HG03045 (cell line): ENCODE measurements around the gene RSRC2.
"Not testable (repeated sequence)": the region's sequence is repeated elsewhere in the genome, so short reads cannot be mapped to it uniquely, and the experiment has no call there.

Experiments
- ATAC-seq: cut with Tn5 transposase; IDR thresholded peaks from one replicate; pipeline ENCODE4 v1.9.1; 2021; ENCODE audit warnings: mild to moderate bottlenecking, moderate library complexity; ENCODE audit not compliant: unreplicated experiment

Gene RSRC2

DNA sequence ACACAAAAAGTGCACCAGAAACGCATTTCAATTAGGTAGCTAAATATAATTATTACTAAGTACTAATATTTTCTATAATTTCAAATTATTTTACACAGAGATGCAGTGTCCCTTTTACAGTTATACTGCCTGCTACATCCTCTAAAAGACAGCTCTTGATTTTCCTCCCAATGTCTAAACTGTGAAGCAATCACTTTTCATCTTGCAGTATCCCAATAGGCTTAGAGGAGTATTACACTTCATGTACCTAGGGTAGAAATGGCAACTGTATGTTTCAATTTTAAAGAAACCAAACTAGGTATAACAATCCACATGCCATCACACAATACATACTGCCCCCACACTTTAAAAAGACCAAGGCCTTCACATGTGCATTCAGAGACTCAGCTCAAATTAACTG lies 7.3 kb downstream of the RSRC2 start:
- ATAC-seq = no peak

- ATAC-seq = no peak
These were observed 7.8 kb downstream of the RSRC2 start for GRCh38 chr12:122518908-122519307.

DNA sequence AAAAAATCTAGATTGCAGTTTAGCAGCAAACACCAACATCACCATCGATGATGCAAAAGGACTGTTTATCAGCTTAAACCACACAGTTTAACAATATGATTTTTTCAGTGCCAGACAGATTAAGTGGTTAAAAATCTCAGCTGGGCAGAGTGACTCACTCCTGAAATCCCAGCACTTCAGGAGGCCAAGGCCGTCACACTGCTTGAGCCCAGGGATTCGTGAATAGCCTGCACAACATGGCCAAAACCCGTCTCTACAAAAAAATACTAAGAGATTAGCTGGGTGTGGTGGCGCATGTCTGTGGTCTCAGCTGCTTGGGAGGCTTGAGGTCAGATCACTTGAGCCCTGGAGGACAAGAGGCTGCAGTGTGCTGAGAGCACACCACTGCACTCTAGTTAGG lies 8.9 kb downstream of the RSRC2 start:
- ATAC-seq = no peak

DNA sequence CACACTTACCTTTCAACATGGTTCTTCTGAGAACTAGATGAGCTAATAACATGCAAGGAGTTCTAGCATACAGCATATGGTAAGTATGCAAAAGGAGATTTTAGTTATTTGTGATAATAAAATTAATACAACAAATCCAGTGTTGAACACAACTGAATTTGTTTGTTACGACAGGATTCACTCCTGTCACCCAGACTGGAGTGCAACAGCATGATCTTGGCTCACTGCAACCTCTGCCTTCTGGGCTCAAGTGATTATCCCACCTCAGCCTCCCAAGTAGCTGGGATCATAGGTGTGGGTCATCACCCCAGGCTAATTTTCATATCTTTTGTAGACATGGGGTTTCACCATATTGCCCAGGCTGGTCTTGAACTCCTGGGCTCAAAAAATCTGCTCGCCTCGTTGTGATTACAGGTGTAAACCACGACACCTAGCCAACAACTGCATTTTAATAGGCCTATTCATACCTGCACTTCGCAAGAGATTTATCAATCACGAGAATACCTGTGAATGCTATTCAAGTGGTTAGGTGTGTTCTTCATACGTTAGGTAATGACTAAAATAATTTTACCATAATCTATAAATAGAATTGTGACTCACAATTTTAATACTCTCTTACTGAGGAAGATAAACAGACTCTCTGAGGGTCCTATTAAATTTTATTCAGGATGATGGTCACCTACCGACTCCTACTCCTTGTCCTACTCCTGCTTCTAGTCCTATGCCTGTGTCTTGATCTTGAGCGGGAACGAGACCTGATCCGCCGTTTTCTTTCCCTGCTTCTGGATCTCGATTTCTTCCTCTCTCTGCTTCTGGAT lies 10.0 kb downstream of the RSRC2 start:
- no peak for ATAC-seq

GRCh38 chr12:122515275-122515674 lies 11.5 kb downstream of the RSRC2 start:
- ATAC-seq = no peak

- ATAC-seq = no peak
These were observed 13.1 kb downstream of the RSRC2 start for GRCh38 chr12:122513660-122514059.

GRCh38 chr12:122513028-122513427 lies 13.7 kb downstream of the RSRC2 start:
- not testable (repeated sequence) for ATAC-seq

GRCh38 chr12:122508163-122508562 lies 18.6 kb downstream of the RSRC2 start:
- no peak for ATAC-seq

- no peak for ATAC-seq
These were observed 20.3 kb downstream of the RSRC2 start for GRCh38 chr12:122506393-122506938.

- ATAC-seq = no peak
These were observed 21.2 kb downstream of the RSRC2 start for GRCh38 chr12:122505419-122506051.

DNA sequence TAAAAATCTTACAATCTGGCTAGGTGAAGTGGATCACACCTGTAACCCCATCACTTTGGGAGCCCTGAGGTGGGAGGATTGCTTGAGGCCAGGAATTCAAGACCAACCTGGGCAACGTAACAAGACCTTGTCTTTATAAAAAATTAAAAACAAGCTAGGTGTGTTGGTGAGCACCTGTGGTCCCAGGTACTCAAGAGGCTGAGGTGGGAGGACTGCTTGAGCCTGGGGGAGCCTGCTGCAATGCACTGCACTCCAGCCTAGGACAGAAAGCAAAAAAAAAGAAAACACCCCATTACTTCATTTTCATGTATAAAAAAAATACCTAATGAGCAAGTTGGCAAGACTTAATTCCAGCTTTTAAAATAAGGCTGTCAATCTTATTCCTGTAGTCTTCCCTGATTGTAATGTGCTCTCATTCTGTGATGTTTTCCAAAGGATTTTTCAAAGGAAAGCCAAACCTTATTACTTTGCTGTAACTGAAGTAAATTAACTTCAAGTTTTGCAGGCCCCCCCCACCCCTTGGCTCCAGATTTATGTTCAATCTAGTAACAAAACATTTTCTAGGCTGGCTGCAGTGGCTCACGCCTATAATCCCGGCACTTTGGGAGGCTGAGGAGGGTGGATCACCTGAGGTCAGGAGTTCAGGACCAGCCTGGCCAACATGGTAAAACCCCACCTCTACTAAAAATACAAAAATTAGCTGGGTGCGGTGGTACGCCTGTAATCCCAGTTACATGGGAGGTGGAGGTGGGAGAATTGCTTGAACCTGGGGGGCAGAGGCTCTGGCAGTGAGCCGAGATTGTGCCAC lies 22.7 kb downstream of the RSRC2 start:
- ATAC-seq = no peak

- ATAC-seq = no peak
These were observed 23.5 kb downstream of the RSRC2 start for GRCh38 chr12:122503147-122503751.

DNA sequence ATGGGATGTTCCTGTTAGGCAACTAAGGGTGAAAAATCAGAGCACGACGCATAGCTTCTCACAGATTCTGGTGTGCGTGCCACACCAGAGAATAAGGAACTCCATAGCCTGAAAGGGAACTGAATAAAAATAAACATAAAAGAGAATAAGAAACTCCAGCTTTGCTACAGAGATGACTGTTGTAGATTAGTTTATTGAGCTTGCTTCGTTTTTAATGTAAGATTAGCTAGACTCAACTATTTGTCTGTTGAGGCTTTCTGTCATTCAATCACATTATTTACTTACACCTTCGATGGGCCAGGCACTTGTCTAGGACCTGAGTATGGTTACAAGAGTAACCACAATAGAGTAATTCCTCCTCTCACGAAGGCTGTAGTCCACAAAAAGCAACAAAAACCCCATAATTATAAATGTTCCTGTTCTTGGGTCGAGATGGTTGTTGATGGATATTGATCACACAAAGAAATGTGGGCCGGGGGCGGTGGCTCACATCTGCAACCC lies 25.2 kb downstream of the RSRC2 start:
- ATAC-seq = no peak

DNA sequence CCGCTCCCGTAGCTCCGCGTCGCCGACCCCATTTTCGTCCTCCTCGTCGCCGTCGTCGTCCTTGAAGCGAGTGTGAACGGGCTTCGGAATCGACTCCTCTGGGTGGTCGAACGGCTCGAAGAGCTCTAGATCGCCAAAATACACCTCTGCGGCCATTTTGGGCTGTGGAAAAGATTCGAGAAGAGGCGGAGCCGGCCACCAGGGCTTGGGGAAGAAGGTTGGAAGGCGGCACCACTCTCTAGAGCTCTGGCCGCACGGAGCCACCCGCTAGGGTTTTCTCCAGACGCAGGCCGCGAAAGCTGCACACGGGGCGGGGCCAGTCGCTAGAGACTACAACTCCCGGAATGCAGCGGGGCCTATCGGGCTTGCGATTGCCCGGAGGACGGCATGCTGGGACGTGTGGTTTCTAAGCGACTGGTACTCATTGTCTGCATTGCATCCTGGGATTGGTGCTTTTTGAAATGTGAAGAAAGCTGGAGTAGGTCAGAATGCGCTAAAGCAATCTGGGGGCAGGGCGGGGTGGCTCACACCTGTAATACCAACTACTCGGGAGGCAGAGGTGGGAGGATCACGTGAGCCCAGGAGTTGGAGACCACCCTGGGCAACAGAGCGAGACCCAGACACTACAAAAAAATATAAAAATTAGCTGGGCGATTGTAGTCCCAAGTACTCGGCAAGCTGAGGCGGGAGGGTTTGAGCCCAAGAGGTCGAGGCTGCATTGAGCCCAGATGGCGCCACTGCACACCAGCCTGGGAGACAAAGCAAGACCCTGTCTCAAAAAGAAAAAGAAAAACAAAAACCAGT lies 25.8 kb downstream of the RSRC2 start, which contains the start of gene ZCCHC8:
ZCCHC8 (minus strand) TSS at position 248 of the 804 bp plus-strand sequence; CDS start at position 156, 92 bp downstream.
- peak; percentile 91 for ATAC-seq

DNA sequence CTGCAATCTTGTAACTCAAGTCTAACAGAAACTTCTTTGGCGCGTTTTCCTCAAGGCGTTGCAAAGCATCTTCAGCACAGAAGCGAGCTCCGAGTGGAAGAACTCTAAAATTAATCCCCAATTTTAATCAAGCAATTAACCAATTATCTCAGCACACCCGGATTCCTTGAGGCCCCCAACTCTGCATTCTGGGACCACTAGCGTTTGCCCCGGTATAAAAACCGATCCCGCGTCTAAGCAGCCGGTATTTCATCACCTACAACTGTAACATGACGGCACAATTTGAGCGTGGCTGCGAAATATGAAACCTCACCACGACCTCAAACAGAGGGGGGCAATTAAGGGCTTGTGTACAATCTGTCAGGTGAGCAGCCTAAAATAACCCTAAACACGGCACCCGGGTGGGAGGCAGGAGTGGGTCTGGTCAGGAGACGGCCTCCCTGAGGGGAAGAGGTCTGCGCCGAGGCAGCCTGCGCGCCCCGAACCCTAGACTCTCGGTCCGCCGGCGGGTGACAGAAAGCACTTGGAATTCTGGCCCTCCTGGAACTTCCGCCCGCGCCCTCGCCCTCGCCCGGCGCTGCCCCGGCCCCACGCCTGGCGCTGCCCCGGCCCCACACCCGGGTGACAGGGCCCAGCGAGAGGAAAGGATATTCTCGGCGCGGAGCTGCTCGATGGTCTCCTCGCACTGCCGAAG lies 26.6 kb downstream of the RSRC2 start:
- ATAC-seq = peak; percentile 19

DNA sequence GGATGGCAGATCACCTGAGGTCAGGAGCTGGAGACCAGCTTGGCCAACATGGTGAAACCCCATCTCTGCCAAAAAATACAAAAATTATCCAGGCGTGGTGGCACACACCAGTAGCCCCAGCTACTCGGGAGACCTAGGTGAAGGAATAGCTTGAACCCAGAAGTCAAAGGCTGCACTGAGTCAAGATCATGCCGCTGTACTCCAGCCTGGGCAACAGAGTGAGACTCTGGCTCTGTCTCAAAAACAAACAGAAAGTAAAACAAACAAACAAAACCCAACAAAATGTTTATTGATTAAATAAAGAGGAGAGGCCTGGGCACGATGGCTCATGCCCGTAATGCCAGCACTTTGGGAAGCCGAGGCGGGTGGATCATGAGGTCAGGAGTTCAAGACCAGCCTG lies 31.5 kb downstream of the RSRC2 start:
- no peak for ATAC-seq

DNA sequence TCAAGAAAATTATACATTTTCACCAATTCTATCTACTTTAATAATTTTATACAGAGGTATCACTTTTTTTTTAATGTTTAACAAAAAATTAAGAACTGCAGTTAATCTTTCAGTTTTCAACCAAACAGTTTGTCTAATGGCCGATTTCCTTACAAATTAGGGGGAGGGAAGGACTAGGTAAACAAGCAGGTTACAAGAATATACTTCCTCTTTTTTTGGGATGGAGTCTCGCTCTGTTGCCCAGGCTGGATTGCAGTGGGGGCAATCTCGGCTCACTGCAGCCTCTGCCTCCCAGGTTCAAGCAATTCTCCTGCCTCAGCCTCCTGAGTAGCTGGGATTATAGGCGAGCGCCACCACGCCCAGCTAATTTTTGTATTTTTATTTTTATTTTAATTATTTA lies 33.5 kb downstream of the RSRC2 start:
- ATAC-seq = not testable (repeated sequence)

DNA sequence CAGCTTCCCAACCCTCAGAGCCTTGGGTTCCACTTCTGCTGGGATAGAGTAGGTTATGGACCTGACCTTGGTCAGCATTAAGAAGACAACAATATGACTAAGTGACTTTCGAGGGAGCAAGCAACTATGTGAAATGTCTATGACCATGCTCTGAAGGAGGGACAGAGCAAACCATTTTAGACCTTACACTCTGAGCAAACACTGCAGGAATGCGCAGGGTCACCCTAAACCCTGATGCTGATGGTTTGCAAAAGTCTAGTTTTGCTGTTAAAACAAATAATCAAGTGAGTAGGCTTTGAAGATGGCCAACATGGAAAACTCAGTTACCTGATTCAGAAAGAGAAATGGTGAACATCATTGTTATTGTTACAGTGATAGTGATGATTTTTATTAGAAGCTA lies 34.7 kb downstream of the RSRC2 start:
- ATAC-seq = no peak

DNA sequence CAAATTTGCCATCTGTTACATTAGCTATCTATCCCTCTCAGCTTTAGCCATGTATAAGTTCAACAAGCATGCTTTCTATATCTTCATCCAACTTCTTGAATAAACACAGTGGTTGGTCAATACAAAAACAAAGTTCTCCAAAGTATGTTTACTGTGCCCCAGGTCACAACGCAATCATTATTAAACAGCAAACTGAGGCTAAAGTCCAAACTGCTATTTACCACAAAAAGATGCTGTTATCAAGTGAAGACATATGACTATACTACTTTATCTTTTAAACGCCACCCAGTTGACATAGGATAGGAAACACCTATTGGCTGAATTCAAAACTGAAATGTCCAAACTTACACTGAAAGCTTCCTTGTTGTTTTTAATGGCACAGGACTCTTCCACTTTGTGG lies 37.7 kb downstream of the RSRC2 start:
- no peak for ATAC-seq
